Fibroblast of skin of right biceps (primary cell): Measurements from ENCODE around the gene TRIM3.
"Not testable (repeated sequence)": the region's sequence is repeated elsewhere in the genome, so short reads cannot be mapped to it uniquely, and the experiment has no call there.

Experiments used
- DNase-seq: peaks from one replicate; pipeline ENCODE4 v3.0.0-alpha.2; 2013

The TRIM3 gene

DNA sequence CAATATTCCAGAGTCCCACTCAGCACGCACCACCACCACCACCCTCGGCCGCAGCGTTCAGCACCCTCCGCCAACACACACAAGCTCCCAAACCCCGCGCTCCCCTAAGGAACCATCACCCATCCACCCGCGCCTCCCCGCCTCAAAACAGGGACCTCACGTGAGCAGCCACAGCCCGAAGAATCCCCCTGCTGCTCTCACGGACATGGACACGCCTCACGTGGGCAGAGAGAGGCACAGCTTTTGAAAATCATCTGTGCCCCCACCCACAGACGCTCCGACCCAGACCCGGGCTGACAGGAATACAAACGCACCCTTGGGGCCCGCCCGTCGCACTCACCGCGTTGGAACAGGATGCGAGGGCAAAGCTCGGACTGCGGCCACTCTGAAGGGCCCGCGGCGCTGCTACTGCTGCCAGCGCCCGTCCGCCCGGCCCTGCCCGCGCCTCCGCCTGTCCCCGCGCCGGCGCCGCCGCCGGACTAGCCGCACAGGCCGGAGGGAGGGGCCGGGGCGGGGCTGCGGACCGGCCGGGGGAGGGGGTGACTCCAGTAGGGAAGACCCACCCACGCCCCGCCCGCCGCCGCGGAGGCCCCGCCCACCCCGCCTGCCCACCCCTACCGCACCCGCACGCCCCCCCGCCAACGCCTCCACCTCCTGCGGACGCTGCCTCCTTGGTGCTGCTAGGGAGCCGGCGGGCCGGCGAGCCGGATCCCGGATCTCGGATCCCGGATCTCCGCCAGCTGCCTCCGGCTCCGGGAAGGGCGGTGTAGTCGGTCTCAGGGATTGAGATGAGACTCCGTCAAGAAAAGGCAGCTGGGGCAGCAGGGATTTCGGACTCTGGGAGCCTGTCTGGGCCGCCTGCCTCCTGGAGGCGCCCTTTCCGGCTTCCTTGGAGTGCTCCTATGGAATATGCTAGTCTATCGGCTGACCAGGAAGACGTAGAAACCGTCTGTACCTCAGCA is at the start of gene TRIM3:
Gene TRIM3 (minus strand): TSS at position 491 of the 962 bp plus-strand sequence. CDS start 8,246 bp downstream, outside the sequence.
- DNase-seq, result peak; percentile 90

DNA sequence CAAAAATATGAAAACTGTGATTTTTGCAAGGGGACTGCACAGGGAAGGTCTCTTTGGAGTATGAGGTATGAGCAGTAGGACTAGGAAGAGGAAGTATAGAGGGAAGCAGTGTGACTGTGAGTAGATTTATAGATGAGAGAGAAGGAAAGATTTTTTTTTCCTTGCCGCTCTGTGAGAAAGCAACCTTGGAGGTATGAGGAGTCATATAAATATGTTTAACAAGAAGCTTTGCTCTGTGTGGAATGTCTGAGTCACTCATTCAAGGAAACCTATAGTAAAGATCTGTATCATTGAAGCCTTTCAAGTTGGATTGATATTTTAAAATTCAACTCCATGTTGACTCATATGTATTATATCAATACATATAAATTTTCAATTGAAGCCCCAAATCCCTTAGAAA is 49.5 kb upstream of the TRIM3 start:
- DNase-seq, result peak; percentile 81

DNA sequence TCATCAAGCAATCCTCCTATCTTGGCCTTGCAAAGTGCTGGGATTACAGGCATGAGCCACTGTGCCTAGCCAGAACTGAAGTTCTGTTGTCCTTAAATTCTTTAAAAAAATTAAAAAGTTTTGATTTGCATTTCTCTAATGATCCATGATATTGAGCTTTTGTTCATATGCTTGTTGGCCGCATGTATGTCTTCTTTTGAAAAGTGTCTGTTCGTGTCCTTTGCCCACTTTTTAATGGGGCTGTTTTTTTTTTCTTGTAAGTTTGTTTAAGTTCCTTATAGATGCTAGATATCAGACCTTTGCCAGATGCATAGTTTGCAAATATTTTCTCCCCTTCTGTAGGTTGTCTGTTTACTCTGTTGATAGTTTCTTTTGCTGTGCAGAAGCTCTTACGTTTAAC is 48.2 kb upstream of the TRIM3 start:
- not testable (repeated sequence) for DNase-seq

DNA sequence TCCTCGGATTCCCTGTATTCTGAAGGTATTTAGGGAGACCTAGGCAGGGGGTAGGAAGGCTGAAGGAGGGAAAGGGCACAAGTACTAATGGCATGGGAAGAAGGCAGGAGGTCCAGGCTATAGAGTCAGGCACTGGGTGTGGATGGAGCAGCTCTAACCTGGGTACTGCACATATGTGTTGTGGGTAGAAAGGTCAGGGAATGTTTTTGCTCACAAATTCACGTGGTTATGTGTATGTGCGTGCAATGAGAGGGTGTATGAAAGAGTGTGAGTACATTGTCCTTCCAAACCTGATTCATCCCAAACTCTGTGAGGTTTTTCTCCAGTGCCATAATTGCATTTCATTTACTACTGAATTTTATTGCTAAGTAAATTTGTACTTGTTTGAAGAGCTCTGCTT is 46.5 kb upstream of the TRIM3 start:
- no peak for DNase-seq

DNA sequence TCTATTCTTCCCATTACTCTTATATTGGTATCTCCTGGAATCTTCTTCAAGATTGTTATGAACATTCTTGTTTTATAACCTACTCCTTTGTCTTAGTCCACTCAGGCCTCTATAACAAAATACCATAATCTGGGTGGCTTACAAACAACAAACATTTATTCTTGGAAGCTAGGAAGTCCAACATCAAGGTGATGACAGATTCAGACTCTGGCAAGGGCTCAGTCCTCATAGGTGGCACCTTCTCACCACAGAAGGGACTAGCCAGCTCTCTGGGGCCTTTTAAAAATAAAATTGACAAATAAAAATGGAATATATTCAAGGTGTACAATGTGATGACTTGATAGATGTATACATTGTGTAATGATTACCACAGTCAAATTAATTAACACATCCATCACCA is 43.1 kb upstream of the TRIM3 start:
- no peak for DNase-seq

DNA sequence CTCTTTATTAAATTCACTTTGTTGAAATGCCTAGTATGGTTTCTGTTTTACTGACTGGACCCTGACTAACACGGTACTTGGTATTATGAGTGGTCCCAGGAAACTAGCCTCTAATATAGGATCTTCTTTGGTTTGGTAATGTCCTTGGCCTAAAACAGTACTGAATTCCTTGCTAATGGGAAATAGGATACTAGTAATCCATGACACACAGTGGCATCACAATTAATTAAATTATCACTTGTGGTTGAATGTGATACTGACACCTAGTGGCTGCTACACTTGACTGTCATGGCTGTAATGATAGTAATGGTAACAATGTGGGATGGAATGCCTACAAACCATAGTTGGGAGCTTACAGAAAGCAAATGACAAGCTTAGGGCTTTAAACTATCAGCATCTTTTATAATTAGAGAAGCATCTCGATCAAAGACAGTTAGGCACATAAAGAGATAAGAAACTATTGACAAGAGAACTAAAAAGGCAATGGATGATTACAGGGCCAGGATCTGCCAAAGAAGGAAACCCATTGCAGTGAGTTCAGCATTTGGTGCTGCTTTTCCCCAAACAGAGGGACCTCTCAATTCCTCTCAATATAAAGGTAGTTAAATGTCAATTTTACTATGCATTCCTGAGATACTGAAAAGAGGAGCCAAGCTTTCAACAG is 32.0 kb upstream of the TRIM3 start:
- peak; percentile 78 for DNase-seq

DNA sequence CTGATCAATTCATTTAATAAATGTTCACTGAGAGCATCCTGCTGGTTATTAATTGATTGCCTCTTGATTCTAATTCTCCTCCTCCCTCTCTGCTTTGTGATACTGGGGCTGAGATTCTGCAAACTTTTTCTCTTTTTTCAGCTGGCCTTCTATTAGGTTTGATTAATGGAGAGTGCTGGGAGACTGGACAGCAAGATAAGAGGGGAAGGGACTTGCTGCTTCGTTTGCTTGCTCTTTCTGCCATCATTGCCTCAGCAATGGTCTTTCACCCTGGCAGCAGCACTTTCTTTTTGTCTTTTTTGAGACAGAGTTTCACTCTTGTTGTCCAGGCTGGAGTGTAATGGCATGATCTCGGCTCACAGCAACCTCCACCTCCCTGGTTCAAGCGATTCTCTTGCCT is 30.4 kb upstream of the TRIM3 start:
- no peak for DNase-seq

DNA sequence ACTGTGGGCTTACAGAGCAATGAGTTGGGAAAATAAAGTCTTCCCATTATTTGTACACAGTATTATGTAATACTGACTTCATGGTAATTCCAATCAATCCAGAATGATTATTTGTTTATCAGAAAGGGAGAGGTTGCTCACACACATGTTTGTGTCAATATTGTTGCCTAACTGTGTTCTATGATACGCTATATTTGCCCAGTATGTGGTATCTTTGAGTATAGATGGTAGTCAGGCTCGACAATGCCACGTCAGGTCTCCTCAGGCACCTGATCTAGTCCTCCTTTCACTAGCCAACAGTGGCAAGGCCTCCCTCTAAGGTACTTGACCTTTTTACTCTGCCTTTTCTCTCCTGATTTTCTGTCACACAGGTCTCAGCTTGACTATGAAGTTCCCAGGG is 28.6 kb upstream of the TRIM3 start:
- no peak for DNase-seq

DNA sequence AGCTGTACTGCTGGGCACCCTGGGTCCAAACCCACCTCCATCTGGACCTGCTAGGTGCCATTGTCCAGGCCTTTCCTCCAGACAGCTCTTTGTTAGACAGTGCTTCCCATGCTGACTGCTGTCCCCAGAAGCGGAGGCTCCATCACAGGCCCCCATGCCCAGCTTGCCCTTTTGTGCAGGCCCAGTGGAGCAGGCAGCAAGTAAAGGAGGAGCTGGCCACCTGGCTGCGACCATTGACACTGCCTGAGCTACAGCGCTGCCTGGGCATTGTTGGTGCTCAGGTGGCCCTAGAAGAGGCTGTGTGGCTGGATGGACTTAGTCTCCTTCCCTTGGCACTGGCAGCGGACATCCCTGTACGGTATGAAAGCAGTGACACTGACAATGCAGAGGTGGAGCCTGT is 24.8 kb upstream of the TRIM3 start:
- no peak for DNase-seq

DNA sequence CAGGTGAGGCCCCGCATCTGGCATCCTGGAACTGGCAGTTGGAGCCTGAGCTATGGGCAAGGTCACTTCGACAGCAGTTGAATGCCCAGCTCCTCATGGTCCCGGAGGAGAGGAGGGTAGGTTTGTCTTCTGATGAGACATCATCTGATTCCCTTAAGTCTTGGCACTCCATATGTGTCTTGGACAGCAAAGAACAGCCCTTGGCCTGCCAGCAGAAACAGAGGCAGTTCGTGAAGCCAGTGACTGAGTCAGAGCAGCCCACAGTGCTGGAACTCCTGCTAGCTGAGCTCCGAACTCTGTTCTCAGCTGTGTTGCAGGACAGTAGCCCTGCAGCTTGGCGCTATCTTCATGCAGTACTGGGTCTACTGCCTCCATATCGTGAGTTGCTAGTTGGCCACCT is 24.4 kb upstream of the TRIM3 start:
- no peak for DNase-seq

DNA sequence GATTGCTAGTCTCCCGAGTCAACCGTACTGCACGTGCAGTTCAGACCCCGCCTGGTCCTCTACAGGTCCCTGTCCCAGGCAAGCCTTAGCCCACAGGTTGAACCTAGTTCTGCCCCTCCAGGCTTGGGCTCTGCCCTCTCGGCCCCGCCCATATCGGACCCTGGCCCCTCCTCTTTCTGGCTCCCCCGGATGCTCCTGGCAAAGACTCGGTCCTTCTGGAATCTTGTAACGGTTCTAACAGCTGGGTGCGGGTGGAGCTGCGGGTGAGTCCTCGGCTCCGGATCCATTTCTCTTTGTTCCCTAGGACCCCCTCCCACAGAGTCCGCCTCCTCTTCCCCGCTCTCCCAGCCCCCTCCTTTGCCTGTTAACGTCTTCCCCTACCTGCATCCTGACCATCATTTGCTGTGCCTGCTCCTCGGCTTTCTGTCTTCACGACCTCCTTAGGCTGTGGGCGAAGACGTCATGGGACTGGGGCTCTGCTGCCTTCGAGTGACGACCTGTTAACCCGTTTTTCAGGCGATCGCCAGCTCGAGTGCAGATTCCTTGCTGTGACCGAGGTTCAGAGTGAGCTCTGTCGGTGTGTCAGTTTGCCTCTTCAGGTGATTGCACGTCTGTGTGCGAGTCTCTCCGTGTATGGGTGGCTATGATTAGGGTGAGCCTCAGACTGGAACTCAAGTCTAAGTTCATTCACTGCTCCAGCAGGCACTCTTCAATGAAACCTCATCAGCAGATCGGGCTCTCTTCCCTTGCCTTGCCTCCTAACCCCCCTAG is 23.5 kb upstream of the TRIM3 start, which contains the start of gene DNHD1:
Gene DNHD1 (plus strand): TSS at position 212 of the 771 bp plus-strand sequence. CDS start 936 bp downstream, outside the sequence.
- DNase-seq, result no peak

DNA sequence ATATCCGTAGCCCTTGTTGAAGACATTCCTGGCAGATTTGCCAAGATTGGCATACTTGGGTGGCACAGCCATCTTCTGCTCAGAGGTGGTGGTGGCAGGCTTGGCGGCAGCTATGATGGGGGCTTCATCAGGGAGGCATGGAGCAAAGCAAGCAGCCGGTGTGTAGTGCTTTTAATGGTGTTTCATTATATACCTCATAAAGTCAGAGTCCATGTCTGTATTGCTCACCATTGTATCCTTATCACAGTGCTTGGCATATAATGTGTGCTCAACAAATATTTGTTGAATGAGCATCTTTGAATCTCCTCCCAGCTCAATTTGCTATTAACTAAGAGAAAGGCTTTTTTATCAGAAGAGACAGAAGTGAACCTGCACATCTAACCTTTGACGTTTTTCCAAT is 15.6 kb upstream of the TRIM3 start:
- DNase-seq, result no peak

DNA sequence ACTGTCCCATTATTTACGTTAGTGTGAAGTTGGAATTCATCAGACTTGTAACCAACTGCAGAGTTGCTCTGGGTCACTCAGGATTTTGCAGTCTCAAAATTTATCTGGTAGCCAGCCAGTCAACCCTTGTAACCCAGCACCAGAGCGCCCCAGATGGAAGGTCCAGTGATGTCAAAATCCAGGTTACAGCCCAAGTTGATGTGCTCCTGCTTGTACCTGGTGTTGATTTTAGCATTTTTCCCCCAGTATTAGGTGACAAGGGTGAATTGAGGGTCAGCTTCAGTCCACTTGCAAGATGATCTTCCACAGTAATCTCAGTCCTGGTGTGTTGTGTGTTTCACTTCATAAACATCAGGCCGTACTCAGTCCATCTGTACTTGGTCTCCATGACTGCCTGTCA is 15.1 kb upstream of the TRIM3 start:
- no peak for DNase-seq

DNA sequence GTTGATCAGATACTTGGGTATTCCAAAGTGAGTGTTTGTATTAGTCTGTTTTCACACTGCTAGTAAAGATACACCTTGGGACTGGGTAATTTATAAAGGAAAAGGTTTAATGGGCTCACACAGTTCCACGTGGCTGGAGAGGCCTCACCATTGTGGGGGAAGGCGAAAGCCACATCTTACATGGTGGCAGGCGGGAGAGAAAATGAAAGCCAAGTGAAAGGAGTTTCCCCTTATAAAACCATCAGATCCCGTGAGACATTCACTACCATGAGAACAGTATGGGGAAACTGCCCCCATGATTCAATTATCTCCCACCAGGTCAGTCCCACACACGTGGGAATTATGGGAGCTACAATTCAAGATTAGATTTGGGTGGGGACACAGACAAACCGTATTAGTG is 14.6 kb upstream of the TRIM3 start:
- DNase-seq, result no peak

DNA sequence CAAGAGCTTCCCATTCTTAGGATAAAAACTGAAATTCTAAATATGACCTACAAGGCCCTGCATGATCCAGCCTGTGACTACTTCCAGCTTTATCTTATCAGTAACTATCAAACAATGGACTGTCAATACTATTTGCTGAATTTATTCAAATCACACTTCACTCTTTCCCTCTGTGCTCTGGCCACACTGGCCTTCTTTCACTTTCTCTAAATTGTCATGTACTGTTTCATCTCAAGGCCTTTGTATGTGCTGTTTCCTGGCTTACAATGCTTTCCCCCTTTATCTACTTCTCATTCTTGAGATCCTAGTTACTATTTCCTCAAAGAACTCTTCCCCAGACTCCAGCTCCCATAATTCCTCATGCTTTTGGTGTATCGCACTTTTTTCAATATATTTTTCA is 13.2 kb upstream of the TRIM3 start:
- no peak for DNase-seq

DNA sequence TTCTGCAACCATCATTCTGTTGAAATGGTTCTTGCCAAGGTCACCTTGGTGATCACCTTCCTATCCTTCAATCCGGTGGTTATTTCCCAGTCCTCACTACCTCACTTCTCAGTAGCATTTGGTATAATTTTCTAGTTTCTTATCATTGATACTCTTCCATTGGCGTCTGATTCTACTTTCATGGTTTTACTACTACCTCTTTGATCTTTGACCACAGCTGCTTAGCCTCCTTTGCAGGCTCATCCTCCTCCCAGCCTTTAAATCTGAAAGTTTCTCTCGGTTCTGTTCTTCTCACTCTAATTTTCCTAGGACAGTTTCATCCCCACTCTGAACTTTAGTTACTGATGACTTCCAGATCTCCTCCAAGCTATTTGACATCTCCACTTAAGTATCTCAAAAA is 12.5 kb upstream of the TRIM3 start:
- no peak for DNase-seq

DNA sequence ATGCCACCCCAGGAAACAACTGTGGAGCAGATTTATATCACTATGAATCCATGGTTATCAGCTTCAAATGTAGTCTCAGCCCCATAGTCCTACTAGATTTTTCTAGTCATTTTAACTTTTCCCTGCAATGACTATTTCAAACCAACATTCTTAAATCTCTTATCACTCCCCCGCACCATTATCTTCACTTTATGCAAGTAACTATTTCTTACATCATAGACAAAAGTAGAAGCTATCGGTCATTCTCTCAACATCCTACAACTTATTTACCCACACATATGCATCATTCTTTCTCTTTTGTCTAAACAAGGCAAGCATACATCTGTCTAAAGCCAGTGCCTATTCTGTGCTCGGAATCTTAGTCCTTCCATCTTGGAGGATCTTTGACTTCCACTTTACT is 11.9 kb upstream of the TRIM3 start:
- DNase-seq, result no peak

DNA sequence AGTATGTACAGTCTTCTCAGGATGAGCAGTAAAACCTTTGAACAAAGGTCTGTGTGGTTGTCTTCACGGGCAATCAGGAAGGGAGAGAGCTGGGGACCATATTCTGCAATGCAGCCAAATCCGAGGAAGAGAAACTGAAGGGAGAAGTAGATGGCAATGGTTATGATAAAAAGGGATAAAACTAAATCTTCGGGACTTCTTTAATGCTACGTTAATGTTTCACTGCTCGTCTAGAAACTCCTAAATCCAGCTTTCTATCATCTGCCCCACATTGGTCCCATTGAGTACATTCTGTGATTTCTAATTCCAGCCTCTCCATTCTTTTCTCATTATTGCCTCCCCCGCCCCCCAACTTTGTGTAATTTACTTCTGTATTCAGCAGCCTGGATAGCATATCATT is 9.3 kb upstream of the TRIM3 start:
- DNase-seq, result no peak

DNA sequence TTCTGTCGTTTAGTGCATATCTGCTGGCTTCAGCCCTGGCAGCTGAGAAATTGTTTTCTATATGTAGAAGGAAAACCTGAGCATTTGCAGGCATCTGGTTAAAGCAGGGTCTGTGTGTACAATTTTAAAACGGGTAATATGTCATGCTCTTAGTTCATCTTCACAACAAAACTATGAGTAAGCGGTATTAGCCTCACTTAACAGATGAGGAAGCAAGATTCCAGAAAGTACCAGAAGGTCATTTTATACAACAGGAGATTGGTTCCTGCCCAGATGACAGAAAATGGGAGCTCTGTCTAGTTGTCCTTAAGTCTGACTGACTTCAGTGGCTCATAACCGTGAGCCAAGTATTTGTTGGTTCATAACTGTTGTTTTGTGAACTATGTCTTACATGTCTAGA is 8.7 kb upstream of the TRIM3 start:
- no peak for DNase-seq

DNA sequence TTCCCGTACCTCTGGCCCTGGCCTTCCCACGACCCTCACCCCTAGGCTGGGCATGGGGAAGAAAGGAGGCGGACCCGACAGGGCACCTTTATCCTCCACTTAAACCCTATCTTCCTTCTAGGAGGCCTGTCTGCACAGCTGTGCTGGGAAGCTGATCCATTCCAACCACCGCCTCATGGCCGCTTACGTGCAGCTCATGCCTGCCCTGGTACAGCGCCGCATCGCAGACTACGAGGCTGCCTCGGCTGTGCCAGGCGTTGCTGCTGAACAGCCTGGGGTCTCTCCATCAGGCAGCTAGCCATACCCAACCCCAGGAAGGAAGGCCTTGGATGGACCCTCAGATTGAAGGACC is 8.2 kb upstream of the TRIM3 start:
- no peak for DNase-seq

DNA sequence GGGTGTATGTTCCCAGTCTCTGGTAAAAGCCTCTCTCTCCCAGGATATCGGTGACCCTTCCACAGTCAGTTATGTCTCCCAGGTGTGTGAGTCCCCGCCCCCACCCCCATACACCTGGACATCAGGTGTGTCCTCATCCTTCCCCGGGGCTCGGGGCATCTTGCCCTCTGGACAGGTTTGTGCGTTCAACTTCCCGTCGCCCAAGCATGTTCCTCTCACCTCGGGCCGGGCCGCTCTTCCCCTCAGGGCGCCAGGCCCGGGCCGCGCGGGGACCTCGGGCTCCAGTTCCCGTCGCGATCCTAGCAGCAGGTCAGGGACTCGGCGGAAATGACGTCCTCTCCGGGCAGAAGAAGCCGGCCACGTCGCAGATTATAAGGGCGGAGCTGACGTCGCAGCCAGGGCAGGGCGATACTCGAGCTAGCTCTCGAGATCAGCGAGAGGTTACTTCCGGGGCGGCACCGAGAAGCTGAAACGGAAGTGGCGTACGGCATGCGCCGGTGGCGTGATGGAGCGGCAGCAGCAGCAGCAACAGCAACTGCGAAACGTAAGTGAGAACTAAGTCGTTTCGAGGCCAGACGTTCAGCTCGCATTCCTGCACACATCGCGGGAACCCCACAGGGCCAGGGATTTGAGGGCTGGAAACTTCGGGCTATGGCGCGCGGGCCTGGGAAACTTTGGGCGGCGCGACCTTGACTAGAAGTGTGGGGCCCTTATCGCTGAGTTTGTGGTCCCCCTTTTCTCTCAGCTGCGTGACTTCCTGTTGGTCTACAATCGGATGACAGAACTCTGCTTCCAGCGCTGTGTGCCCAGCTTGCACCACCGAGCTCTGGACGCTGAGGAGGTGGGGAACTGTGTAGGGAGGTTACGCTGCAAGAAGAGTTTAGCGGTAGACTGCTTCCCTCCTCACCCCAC is 7.5 kb upstream of the TRIM3 start, which contains the start of the genes ARFIP2 and TIMM10B:
Gene ARFIP2 (minus strand): TSS at position 320 of the 912 bp plus-strand sequence. CDS start 910 bp downstream, outside the sequence.
Gene TIMM10B (plus strand): TSS at position 490 of the 912 bp plus-strand sequence. CDS start 16 bp downstream, at position 506.
- DNase-seq, result peak; percentile 98

DNA sequence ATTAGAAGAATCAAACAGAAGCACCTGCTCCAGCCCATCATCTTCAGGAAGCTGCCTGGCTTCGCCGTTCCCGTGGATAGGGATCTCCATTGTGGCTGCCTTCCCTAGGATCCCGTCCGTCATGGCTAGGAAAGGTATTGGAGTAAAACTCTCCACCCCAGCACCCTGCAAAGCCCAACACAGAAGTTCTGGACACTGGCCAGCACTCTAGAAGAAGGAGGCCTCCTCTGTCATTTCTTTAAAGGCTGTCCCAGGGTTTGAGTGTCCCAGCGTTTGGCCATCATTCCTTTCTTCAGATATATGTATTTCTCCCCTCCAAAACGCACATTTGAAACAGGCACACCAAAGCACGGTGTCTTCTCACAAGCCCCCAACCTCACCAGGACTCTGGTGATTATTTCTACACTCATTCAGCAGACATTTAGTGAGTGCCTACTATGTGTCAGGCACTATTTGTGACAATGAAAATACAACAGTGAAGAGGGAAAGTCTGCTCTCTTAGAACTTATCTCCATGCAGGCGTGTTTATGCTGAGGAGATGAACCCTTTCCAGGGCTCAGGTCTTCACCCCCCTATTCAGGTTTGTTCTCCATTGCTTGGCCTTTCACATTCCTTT is 6.7 kb upstream of the TRIM3 start:
- DNase-seq, result no peak
